G401 (cell line): Measurements from ENCODE around the gene TAMALIN. TPM values are rescaled to one million over a fixed set of nuclear protein-coding genes. Genes with fewer than 3 reads are reported as not detected.
A peak's percentile ranks its signal among the peaks of the same experiment; 100 is the strongest.

Experiments used
- DNase-seq: peaks from one replicate; pipeline ENCODE4 v3.0.0-alpha.2; 2015; ENCODE audit warnings: low spot score
- in situ Hi-C: cut with HindIII; loops from 2 replicates; pipeline ENCODE4 v1.10.0; 2016; ENCODE audit warnings: low sequenced_read_pairs, mixed read lengths
- total RNA-seq: library from RNA; depleted of rRNA; stranded (reverse); fragments of >200 nt; shearing (Covaris generic); gene quantifications from 2 replicates; pipeline ENCODE4 v1.2.3, GENCODE V29; 2014

TAMALIN gene
- total RNA-seq, 1 experiment from 2014 or later: 33.3 TPM

GRCh38 chr12:52032446-52032803, 25.7 kb downstream of the TAMALIN start:
- DNase-seq: peak; percentile 85
- in situ Hi-C loops: no loop called here

DNA sequence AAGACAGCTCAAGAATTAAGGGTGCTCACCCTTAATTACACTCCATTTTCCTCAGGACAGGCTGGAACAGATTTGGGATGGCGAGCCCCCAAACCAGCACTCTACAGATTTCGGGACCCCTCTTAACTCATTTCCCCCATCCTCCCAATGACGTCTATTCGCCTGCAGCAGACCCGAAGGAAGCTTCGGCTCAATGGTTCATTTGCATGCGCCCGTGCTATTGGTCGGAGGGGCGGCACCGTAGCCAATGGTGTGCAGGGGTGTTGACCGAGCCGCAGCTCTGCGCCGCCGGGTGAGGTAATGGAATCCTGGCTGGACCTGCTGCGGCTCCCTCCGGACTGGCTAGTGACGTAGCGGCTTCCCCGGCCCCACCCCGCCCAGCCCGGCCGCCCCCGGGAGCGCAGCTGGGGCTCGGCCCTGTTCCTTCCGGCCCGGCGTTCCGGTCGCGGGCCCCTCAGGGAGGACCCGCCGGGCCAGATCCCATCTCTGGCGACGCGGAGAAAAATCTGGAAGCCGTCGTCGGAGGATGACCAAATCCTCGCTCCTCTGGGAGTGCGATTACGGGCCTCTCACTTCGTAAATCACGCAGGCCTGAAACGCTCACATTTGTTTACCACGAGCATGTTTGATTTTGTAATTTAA, 26.2 kb downstream of the TAMALIN start:
- in situ Hi-C loops: no loop called here

GRCh38 chr12:52033446-52034140, 26.8 kb downstream of the TAMALIN start:
- in situ Hi-C loops: no loop called here
- no peak for DNase-seq

More for the DNA sequence above, 26.2 kb downstream of the TAMALIN start:
- peak; percentile 98 for DNase-seq

DNA sequence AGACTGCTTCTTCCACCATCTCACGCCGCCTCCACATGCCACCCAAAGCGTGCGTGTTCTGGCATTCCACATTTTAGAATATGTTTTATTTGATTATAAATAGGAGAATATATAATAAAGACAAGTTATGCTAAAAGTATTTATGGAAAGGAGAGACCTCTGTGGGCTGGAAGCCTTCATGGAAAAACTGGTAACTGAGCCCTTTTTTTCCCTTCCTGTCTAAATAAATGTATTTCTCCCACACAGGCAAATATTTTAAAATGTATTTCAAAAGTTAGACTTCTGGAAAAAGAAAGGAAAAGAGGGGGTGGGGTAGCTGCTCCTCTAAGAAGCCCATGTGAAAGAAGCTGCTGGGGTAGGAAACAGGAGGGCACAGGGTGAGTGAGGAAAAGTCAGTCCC, 28.4 kb downstream of the TAMALIN start:
- in situ Hi-C loops: no loop called here
- no peak for DNase-seq

- in situ Hi-C loops: no loop called here
- no peak for DNase-seq
Observed at GRCh38 chr12:52035926-52036325, 29.2 kb downstream of the TAMALIN start.

GRCh38 chr12:52036587-52037171, 29.9 kb downstream of the TAMALIN start:
- DNase-seq: peak; percentile 88
- in situ Hi-C loops: no loop called here

DNA sequence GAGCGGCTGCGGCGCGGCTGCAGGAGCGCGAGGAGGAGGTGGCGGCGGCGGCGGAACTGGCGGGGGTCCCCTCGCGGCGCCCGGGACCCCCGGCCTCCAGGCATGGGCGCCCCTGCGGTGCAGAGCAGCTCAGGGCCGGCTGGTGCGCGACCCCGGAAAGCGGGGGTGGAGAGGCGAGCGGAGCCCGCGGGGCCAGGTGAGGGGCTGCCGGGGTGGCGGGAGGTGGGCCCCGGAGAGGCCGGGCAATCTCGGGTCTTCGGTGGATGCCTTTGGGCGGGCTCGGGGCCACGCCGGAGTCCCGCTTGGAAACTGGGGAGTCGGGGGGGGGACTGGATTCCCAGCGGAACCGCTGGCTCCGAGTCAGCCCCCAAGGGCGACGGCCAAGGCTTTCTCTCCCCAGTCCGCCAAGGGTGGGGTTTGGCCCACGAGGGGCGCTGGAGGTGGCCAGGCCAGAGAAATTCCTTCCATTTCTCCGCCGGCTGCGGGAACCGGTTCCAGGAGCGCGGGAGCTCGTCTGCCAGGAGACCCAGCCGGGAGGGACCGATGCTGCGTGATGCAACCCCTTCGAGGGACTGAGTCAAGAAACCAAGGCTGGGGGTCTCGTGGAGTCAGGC, 30.6 kb downstream of the TAMALIN start:
- in situ Hi-C loops: no loop called here

GRCh38 chr12:52038447-52038846, 31.7 kb downstream of the TAMALIN start:
- in situ Hi-C loops: no loop called here
- no peak for DNase-seq

More for the DNA sequence above, 30.6 kb downstream of the TAMALIN start:
- no peak for DNase-seq

DNA sequence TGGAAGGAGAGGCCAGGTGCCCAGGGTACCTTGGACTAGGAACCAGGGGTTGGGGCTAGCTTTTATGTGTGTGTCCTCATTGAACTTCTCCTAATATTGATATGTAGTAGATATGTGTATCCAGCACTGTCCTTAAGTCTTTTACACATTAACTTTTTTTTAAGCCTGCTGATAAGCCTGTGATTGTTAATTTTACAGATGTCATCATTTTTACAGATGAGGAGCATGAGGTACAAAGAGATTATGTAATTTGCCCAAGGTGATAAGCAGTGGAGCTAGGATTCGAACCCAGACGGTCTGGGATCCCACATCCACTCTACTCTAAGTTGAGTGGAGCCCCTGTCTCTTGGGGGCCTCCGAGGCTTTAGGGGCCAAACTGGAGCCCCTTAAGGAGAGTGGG, 34.3 kb downstream of the TAMALIN start:
- in situ Hi-C loops: no loop called here
- DNase-seq: no peak

- in situ Hi-C loops: no loop called here
- no peak for DNase-seq
Observed at GRCh38 chr12:52041695-52042123, 35.0 kb downstream of the TAMALIN start.

DNA sequence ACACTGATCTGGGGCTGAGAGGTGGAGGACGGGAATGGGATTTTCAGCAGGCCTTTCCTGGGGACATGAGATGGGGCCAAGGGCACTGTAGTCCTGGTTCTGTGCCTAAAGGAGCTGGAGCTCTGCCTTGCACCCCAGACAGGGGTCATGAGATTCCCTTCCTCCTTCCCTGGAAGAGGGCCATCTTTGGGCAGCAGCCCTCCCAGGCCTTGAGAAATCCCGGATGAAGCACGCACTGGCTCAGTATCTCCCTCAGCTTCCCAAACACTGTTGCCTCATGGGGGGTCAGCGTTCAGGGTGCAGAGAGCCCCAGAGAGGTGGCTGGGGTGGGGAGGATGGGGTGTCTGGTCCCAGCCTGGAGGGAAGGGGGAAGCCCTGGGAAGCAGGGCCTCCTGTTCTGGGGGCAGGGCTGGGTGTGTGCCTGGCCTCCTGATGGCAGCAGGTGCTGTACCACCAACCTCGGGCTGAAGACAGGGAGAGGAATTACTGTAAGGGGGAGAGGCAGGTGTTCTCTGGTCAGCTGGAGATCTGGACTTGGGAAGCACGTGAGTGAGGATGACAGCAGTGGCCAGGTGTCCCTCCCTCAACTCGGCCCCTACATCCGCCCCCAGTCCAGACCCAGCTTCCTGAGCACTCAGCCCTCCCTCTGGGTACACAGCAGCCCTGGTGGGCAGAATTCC, 36.1 kb downstream of the TAMALIN start:
- DNase-seq: no peak
- in situ Hi-C loops: no loop called here

- no peak for DNase-seq
- in situ Hi-C loops: no loop called here
Observed at GRCh38 chr12:52043386-52044212, 36.9 kb downstream of the TAMALIN start.

GRCh38 chr12:52044292-52044983, 37.7 kb downstream of the TAMALIN start:
- in situ Hi-C loops: no loop called here
- DNase-seq: peak; percentile 88

DNA sequence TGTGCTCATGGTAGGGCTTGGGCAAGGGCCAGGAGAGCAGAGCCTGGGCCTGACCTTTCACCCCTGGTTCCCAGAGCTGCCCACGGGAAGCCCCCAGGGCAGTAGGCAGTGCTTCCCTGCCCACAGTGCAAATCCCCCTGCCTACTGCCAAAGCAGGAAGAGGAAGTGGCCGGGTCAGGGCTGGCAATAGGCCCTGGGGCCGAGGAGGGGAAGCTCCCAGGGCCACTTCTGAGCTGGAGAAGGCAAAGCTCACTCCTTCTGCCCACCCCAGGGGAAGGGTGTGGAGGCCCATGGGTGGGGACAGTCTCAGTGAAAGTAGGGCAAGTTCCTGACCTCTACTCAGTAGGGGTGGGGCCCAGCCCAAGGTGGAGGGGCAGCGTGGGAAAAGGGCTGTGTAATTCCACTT, 39.1 kb downstream of the TAMALIN start:
- in situ Hi-C loops: no loop called here
- DNase-seq: no peak

GRCh38 chr12:52046859-52047258, 40.1 kb downstream of the TAMALIN start:
- DNase-seq: no peak
- in situ Hi-C loops: no loop called here

GRCh38 chr12:52049286-52049685, 42.5 kb downstream of the TAMALIN start:
- DNase-seq: no peak
- in situ Hi-C loops: no loop called here

GRCh38 chr12:52049688-52050087, 42.9 kb downstream of the TAMALIN start:
- in situ Hi-C loops: no loop called here
- DNase-seq: no peak

DNA sequence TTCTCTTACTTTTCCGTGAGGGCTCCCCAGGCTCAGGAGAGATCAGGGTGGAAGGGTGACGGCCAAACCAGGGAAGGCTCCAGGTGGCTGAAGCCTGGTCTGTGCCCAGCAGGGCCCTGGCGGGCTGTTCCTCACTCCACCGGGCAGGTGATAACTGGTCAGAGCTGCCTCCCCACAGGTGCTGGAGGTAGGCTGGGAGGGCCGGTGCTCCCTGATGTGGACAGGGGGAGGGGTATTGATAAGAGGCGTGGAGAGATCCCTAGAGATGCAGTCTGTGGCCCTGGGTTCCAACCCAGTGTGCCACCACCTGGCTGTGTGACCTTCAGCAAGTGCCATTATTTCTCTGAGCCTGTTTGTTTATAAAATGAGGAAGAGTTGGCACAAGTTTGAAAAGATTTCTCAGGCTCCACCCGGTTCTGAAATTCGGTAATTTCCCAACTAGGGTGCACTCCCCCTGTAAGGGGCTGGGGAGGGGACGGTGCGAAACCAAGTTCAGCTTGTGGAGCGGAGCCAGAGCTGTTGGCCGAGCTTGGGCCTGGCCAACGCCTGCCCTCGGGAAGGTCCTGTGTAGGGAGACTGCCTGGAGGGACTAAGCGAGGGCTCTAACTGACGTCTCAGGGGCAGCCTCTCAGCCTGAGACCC, 43.5 kb downstream of the TAMALIN start:
- in situ Hi-C loops: no loop called here

More for the DNA sequence above, 43.5 kb downstream of the TAMALIN start:
- DNase-seq: no peak
